HG03342 (cell line): ENCODE results near the gene SCAMP5.

ENCODE experiments used
- ATAC-seq: cut with Tn5 transposase; IDR thresholded peaks from one replicate; pipeline ENCODE4 v1.9.1; 2021; ENCODE audit warnings: mild to moderate bottlenecking, moderate library complexity; ENCODE audit not compliant: unreplicated experiment

SCAMP5 gene

DNA sequence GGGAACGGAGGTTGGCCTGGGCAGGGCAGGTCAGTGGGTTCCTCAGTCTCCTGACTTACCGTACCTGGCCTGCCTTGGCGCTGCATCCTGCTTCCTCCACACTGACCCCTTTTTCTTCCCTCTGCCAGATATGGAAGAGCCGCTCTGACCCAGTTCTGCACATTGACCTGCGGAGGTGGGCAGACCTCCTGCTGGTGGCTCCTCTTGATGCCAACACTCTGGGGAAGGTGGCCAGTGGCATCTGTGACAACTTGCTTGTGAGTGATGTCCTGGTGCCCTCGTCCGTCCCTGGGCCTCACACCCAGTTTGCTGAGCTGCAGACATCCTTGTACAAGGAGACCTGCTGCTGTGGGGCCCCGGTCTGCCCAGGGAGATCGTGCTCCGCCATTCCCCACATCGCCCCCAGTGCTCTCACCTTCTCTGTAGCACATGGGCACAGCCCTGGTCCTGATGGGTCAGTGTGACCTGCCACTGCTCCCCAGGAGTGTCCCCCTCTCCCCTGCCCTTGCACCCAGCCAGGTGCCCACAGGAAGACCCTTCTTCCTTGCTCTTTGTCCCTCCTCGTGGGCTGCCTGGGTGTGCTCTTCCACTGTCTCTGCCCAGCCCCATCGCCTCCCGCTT is 49.0 kb downstream of the SCAMP5 start:
- ATAC-seq: no peak

DNA sequence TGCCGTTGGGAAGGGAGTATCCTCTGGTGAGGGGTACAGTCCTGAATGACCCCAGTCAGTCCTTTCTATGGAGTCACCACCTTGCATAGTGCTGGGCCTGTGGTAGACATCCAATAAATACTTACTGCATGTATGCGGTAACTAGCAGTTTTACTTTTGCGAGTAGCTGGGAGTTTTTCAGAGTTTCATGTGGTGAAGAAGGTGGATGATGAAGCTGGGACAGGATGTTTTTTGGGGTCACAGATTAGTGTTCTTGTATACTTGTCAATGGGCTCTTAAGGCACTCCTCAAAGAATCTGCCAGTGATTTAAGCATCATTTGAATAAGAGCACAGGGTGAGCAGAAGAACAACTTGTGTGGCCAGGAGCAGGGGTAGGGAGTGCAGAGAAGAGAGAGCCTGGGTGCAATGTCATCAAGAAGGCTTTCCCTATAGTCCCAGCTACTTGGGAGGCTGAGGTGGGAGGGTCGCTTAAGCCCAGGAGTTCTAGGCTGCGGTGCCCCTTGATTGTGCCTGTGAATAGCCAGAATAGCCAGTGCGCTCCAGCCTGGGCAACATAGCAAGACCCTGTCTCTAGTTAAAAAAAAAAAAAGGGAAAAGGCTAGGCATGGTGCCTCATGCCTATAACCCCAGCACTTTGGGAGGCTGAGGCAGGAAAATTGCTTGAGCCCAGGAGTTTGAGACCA is 50.1 kb downstream of the SCAMP5 start:
- ATAC-seq: no peak

DNA sequence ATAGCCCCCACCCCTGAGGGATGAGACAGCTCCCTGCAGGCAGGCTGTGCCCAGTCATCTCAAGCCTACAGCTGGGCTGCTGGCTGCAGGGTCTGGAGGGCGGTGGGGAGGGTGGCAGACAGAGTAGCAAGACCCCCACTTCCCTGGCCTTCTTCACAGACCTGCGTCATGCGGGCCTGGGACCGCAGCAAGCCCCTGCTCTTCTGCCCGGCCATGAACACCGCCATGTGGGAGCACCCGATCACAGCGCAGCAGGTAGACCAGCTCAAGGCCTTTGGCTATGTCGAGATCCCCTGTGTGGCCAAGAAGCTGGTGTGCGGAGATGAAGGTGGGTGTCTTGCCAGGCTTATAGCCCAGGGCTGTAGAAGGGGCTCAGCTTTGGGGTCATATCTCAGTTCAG is 53.0 kb downstream of the SCAMP5 start:
- ATAC-seq: no peak

DNA sequence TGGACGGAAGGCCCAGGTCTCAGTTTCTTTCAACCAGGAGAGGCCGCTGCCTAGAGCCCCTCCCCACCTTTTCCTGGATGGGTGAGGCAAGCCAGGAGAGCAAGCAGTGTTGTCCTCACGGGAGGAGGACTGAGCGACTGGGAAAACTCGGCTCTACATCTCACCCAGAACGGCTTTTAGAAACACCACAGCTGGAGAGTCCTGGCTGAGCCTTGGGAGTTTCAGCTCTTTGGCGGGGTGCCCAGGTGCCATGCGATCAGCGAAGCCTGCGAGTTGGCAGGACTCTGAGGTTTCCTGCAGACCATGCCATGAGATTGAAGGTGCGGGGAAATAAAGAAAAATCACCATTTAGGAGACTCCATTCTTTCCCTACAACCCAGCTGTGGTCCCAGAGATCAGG is 54.0 kb downstream of the SCAMP5 start:
- ATAC-seq: no peak

DNA sequence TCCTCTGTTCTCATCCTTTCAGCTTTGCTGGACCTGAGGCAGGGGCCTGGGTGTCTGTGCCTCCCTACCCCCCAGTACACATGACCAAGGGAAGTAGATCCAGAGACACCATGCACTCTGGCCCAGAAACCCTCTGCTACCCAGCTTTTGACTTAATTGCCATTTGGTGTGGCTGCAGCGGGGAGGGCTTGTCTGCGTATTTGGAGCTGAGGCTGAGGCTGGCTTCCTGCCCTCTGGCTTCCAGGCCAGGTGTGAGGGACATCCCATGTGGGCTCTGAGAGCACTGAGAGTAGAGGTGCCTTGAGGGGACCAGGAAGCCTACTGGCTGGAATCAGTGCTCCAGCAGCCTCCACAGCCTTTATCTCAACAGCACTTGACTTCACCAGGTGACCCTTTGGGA is 54.9 kb downstream of the SCAMP5 start:
- ATAC-seq: no peak

DNA sequence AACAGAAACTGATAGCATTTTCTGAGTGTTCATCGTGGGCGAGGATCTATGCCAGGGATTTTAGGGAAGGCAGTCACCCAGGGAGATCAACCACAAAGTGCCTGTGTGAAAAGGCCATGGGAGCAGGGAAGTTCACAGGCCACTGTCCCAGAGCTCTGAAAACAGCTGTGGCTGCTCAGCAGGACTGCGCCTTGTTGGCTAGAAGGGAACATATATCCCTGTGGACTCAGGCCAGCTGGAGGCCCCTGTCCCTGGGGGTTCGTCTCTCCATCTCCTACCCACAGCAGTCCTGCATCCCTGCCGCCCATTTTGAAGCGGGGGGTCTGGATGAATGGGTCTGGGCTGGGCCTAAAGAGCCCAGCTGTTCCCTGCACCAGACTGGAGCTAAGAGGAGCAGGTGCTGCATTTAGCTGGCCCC is 55.8 kb downstream of the SCAMP5 start:
- no peak for ATAC-seq

DNA sequence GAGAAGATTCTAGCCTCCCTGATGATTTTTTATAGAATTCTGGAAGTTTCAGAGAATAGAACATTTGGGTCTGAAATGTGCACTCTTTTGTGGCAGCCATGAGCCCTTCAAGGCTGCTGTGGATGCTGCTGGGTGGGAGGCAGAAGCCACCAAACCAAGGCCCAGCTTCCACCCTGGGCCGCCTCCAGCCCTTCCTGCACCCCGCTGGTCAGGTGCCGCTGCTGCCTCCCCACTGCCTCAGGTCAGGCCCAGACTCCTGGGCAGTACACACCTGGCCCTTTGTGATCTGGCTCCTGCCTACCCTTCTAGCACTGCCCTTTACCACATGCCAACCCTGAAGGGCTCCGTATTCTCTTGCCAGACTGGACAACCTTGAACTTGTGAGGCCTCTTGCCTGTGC is 56.3 kb downstream of the SCAMP5 start:
- no peak for ATAC-seq

DNA sequence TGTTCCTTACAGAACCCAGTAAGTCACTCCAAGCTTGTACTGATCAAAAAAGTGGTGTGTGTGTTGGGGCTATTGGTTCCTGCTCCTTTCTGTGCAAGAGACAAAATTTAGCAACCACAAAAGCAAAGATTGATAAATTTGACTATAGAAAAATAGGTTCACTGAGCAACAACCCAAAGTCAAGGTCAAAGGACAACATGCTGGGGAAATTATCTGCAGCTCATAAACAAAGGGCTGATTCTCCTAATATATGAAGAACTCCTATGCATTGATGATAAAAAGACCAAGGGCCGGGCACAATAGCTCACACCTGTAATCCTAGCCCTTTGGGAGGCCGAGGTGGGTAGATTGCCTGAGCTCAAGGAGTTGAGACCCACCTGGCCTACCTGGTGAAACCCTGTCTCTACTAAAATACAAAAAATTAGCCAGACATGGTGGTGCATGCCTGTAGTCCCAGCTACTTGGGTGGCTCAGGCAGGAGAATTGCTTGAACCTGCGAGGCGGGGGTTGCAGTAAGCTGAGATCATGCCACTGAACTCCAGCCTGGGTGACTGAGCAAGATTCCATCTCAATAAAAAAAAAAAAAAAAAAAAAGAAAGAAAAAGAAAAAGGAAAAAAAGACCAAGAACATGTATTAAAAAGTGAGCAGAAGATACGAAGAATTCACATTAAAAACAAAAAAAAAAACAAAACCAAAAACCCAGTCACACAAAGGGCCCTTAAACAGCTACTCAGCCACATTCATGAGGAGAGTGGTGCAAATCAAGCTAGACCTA is 57.8 kb downstream of the SCAMP5 start:
- no peak for ATAC-seq

DNA sequence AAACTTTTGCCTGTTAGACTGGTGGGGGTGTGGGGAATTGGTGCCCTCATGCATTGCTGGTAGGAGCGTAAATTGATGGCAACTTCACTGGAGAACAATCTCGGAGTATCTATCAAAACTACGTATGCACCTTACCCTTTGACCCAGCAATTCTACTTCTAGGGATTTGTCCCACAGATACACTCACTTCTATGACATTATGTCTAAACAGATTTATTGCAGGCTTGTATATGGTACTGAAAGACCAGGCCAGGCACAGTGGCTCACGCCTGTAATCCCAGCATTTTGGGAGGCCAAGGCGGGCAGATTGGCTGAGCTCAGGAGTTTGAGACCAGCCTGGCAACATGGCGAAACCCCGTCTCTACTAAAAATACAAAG is 58.4 kb downstream of the SCAMP5 start:
- ATAC-seq: no peak

DNA sequence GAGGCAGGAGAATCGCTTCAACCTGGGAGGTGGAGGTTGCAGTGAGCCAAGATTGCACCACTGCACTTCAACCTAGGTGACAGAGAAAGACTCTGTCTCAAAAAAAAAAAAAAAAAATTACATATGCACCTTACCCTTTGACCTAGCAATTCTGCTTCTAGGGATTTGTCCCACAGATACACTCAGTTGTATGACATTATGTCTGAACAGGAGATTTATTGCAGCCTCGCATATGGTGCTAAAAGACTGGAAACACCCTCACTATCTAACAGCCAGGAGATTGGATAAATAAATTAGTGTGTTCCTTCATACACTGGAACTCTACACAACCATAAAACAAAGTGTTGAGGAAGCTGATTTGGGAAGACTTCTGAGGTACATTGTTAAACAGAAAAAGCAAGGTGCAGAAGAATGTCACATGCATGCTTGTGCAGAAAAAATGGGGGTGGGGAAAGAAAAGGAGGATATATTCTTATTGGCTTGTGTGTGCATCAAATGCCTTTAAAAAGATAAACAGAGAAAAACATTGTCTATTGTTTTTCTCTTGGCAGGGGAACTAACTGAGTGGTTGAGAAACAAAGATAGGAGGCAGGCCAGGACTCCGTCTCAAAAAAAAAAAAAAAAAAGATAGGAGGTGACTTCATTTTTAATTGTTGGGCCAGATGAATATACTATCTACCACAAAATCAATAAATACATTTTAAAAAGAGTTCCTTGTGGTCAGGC is 59.0 kb downstream of the SCAMP5 start:
- ATAC-seq: no peak

DNA sequence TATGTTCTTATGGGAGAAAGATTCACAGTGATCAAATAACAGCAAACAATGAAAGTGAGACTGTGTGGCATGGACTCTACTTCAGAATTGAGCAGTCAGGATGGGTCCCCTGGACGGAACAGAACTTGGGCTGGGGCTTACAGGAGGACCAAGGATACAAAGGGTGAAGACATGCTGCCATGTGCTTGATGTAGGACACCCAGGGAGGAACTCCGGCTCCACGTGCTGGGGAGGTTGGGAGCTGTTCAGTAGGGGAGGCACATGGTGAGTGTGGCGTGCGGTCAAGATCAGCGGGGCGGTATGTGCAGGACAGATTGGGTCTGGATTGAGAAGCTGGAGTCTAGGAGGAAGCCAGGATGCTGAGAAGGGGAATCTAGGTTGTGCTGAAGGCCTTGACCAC is 60.7 kb downstream of the SCAMP5 start:
- ATAC-seq: no peak

DNA sequence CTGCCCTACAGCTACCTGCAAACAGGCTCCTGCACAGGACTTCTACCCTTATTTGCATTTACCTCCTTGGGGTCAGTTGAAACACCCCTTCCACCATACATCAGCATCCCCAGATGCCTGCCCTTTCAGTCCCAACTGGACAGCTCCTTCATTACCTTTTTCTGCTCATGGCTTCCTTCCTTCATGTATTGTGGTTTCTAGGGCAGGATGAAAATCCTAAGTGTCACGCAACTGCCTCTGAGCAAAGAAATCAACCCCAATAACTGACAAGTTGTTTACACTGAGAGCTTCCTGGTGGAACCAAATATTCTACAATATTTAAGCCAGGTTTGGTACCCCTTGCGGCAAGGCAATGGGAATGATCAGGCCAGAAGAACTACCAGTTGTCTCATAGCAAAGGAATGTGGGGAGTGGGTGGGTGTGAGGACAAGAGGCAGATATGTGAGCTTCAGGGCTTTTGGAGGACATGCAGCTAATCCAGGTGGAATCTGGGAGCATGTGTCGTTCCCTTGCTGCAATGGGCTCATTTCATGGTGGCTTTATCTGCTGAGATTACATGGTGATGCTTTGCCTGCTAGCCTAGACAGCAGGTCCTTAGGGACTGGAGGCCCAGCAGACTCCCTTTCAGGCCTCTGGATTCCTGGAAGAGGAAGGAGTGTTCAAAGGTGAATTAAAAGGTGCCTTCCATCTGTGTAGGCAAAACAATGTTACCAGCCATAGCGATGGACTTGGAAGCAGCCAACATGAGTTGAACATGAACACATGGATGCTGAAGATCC is 63.0 kb downstream of the SCAMP5 start:
- ATAC-seq: no peak

DNA sequence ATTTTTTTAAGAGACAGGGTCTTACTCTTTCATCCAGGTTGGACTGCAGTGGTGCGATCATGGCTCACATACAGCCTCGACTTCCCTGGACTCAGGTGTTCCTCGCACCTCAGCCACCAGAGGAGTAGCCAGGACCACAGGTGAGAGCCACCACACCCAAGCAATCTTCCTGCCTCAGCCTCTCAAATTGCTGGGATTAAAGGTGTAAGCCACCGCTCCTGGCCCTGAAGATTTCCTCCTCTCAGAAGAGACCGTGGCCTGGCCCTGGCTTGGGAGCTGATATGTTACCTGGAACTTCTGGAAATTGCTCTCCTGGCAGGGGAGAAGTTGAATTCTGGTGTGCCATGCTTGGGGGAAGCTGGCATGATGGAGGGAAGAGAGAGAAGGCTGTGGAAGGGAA is 64.2 kb downstream of the SCAMP5 start:
- no peak for ATAC-seq

DNA sequence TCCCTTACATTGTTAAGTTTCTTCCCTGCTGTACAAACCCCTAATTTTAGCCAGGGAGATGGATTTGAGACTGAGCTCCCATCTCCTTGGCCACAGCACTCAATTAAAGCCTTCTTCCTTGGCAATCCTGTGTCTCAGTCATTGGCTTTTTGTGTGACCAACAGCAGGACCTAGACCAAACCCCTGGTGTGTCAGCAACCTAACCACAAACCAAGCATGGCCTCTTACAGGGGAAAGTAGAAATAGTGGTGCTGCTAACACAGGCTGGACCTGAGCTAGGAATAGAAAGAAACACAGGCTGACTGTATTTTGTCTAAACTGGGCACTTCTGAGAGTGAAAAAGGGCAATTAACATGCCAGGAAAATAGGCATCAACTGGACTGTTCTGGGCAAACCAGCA is 65.9 kb downstream of the SCAMP5 start:
- peak; percentile 58 for ATAC-seq

DNA sequence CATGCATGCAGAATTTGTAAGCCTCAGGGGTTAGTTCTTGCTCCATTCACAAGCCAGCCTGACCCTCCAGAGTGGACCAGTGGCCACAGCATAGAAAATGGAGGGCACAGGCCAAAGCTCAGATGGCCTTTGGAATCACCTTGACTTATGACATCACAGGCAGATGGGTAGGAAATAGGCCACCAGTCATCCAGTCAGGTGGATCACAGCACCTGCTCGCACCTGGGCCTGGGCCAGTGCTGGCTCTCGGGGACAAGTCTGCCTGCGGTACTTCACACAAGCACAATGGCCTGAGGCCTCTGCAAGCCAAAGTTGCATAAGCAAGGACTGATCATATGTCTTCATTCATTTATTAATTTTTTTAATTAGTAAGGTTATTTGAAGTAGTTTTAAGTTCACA is 67.3 kb downstream of the SCAMP5 start:
- ATAC-seq: no peak

DNA sequence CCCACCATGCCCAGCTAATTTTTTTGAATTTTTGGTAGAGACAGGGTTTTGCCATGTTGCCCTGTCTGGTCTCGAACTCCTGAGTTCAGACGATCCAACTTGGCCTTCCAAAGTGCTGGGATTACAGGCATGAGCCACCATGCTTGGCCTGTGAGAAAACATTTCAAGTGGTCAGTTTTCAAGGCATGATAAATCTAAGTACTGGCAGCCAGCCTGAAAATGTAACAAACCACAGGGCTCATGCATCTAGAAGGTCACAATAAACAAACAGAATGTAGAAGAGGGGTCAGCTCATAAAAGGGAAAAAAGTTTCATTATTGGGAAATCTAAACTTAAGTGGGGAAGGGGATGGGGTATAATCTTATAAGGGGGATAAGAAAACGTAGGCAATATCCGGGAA is 68.0 kb downstream of the SCAMP5 start:
- ATAC-seq: no peak

DNA sequence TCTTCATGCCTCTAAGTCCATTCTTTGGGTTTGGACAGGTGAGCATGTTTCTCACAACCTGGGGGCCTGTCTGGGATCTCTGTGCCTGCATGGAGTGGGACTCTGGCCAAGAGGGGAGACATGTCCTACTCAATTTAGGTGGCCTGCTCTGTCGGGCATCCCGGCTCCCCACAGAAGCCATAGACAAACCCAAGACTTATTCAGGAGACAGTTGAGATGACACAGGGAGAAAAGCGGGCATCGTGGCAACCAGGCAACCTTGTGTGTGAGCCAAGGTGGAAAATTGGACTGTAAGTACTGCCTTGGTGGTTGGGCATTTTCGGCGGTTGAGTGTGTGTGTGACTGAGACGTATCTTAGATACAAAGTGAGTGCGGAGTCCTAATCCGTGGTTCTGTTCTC is 68.5 kb downstream of the SCAMP5 start:
- ATAC-seq: no peak

DNA sequence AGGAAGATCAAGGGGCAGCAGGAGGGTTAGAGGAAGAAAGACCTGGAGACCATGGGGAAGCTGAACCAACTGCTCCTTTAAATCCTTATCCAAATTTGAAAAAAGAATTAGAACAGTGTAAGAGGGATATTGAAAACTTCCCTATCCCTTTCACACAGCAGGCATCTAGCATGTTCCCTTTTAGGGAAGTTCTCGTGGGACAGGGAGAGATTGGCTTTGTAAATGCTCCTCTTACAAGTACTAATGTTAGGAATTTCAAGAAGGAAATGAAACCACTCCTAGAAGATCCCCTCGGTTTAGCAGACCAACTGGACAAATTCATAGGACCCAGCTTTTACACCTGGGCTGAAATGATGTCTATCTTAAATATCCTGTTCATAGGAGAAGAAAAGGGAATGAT is 69.5 kb downstream of the SCAMP5 start:
- no peak for ATAC-seq

DNA sequence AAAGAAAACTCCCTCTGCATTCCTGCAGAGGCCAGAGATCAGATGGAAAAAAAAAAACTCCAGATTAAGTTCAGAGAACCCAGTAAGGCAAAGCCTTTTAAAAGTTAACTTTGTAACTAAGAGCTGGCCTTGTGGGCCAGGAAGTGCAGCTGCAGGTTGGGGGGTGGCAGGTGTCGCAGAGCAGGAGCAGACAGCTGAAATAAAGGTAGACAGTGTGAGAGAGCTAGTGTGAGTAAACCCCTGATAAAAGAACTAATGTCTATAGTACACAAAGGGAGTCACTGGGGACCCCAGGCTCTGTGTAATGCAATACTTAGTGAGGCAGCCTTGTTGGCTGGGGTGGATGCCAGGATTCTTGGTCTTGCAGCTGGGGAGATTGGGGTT is 70.1 kb downstream of the SCAMP5 start:
- ATAC-seq: no peak

DNA sequence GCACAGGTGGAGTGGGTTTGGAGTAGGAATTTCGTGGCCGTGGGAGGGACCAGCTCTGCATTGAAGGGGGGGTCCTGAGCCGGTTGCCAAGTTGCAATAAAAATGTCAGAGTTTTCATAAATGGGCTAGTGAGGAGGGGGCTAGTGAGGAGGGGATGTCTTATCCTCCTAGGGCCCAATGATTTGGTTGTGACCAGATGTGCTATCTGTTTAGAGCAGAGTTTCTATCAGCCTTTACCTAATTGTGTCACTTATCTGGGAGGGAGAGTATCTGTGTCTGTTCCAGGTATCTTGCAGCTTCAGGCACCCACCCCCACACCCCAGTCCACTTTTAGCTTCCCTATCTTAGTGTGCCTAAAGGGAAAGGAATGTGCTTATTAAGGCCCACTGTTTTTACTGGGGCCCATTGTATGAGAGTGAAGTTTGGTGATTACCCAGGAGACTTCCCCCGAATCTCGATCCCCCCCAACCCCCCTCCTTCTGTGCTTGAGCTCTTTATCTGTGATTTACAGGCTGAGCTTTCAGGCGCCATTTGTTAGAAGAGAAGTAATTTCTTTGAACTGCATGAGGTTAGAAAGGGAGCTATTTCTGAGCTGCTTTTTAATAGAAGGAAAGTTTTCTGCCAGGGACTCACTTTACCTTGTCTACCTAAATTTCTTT is 70.6 kb downstream of the SCAMP5 start:
- no peak for ATAC-seq
